Activated CD8-positive, alpha-beta memory T cell treated with anti-CD3 and anti-CD28 coated beads, Interleukin-2, amount 50 U/mL, for 24 hours (primary cell): Measurements from ENCODE around the gene AACS.
"Not testable (repeated sequence)": the region's sequence is repeated elsewhere in the genome, so short reads cannot be mapped to it uniquely, and the experiment has no call there.

ENCODE experiments used
- DNase-seq: peaks from one replicate; pipeline ENCODE4 v3.0.0-alpha.2; 2020; ENCODE audit errors: extremely low read depth

AACS gene

GRCh38 chr12:125092108-125092871, 27.1 kb downstream of the AACS start:
- no peak for DNase-seq

DNA sequence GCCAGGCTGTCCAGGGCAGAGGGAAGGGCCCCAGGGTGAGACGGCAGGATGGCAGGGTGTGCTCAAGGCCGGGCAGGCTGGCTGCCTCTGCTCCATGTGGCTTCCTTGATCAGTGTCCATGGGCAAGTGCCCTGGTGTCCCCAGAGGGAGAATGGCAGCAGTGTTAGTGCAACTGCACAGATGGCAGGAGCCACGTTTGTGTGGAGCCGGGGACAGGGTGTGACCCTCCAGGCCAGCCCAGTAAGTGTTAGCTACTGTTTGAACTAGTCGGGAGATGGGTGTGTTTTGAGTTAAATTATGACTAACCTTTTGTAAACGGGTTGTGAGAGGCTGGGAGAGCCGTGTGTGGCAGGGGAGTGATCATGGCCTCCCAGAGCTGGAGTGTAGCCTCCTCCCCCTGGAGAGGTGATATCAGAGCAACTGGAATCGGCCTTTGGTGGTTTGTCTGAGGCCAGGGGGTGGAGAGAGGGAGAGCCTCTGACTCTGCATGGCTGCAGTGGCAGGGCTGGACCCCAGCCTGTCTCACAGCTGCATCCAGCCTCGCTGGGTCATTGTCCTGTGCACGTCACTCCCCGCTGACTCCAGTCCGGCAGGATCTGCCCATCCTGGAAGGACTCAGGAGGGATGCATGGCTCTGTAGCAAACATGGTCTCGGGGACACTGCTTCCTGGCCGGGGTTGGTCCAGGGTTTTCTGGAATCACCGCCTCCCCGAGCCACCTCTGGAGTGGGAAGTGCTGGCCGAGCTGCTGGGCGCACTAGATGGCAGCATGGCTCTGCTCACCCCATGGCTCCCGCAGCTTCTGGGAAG, 27.8 kb downstream of the AACS start:
- no peak for DNase-seq

DNA sequence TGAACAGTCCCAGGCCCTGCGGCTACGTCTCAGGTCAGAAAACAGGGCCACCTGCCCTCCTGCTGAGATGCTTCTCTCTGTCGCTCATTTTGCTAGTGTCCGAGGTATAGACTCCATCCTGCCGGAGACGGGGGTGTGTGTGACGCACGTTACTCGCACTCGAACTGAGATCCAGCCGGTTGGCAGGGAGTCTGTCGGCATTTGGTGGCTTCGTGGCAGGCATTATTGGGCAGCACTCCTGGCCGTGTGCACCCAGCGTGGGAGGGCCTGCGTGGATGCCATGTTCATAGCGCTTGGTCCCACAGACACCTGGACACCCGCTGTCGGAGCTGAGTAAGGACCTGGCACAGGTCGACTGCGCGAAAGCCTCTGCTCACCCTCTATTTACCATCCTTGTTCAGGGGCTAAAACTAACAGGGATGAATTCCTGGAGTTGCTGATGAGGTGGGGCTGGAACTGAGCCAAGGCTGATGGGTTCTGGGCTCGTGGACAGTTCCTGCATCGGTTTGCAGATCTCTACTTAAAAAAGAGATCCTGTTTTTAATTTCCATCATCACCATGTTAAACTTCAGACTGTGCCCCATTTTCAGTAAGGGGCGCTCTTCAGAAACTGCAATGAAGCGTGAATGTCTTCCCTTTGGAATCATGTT, 28.6 kb downstream of the AACS start:
- no peak for DNase-seq

- no peak for DNase-seq
Measured at GRCh38 chr12:125096894-125097293, 31.7 kb downstream of the AACS start.

- no peak for DNase-seq
Measured at GRCh38 chr12:125097427-125097826, 32.2 kb downstream of the AACS start.

GRCh38 chr12:125098676-125099408, 33.6 kb downstream of the AACS start:
- no peak for DNase-seq

- DNase-seq = no peak
Measured at GRCh38 chr12:125099409-125099782, 34.2 kb downstream of the AACS start.

GRCh38 chr12:125100551-125101434, 35.6 kb downstream of the AACS start:
- no peak for DNase-seq

GRCh38 chr12:125104982-125105381, 39.7 kb downstream of the AACS start:
- DNase-seq = no peak

- DNase-seq = no peak
Measured at GRCh38 chr12:125105600-125105999, 40.4 kb downstream of the AACS start.

DNA sequence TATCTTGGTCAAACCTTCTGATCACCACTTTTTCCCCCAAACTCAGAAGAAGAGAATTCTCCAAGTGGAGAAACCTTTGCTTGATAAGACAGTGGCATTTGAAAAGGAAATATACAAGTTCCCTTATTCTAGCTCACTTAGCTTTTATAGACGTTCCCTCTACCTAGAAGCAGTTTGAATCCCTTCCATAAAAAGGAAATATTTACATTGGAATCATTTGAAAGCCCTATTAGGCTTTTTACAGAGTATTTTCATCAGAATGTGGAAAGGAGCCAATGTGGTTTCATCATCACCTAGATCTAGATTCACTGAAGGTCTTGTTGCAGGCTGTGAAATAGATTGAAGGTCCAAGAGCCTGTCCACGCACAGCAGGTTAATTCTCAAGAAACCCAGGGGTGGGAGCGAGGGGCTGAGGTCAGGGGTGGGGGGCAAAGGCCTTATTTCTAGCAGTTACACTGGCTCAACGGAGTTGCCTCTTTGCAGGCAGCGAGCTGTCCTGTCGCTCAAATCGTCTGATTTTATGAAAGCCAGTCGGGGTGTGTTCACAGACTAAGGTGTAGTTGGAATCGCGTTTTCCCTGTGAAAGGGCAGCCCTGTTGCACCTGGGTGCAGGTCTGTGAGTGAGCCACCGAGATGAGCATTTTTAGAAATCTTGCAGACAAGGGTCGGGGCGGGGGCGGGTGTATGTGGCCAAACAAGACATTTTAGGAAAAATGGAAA, 45.6 kb downstream of the AACS start:
- no peak for DNase-seq

- DNase-seq = no peak
Measured at GRCh38 chr12:125111403-125111802, 46.2 kb downstream of the AACS start.

DNA sequence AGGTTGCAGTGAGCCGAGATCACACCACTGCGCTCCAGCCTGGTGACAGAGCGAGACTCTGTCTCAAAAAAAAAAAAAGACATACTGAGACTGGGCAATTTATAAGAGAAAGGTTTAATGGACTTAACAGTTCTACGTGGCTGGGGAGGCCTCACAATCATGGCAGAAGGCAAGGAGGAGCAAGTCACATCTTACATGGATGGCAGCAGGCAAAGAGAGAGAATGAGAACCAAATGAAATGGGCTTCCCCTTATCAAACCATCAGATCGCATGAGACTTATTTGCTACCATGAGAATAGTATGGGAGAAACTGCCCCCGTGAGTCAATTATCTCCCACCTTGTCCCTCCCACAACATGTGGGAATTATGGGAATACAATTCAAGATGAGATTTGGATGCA, 47.4 kb downstream of the AACS start:
- not testable (repeated sequence) for DNase-seq

GRCh38 chr12:125113263-125113662, 48.0 kb downstream of the AACS start:
- no peak for DNase-seq

DNA sequence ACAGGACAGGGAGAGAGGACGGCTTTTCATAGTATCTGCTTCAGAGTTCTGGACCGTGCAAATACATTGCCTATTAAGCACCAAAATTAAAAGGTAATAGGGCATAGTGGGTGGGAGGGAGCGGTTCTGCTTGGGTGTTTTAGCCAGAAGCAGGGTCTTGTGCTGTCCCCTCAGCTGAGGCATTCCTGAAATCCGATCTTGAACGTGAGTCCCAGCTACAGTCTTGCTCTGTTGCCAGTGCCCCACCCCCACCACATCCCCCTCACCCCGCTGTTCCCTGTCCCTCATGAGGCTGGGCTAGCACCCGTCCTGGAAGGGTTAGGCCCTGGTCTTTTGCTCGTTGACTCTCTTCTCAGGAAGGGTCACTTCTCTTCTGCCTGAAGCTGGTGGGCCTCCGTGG, 48.6 kb downstream of the AACS start:
- DNase-seq = no peak

DNA sequence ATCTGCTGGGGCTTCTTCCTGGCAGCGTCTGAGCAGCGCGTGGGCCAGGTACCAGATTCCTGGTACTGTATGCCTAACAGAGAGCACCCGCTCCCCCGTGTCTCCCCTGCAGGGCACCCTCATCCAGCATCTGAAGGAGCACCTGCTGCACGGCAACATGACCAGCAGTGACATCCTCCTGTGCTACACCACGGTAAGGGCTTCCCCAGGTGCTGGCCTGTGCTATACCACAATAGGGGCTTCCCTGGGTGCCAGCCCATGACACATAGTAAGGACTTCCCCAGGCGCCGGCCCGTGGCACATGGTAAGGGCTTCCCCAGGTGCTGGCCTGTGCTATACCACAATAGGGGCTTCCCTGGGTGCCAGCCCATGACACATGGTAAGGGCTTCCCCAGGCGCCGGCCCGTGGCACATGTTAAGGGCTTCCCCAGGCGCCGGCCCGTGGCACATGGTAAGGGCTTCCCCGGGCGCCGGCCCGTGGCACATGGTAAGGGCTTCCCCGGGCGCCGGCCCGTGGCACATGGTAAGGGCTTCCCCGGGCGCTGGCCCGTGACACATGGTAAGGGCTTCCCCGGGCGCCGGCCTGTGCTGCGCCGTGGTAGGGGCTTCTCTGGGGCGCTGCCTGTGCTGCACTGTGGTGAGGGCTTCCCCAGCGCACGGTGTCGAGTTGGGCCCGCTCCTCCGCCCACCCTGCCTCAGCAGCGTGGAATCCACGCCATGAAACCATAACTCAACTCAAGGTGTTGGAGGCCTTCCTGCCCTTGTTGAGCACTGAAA, 49.3 kb downstream of the AACS start:
- no peak for DNase-seq

DNA sequence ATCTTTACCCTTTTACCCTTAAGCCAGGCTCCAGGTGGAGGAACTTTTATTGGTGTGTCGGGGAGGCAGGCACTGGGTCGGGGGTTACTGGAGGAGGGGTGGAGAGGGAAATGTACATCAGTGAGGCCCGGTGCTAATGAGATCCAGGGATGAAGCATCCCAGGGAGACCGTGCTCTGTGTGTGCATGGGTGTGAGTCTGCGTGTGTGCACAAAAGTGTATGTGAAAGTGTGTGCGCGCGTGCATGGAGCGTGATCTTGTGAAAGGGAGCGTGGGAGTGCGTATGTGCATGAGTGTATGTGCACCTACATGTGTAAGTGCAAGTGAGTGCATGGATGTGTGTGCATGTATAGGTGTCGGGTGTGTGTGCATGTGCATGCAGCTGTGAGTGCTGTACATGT, 55.3 kb downstream of the AACS start:
- no peak for DNase-seq

DNA sequence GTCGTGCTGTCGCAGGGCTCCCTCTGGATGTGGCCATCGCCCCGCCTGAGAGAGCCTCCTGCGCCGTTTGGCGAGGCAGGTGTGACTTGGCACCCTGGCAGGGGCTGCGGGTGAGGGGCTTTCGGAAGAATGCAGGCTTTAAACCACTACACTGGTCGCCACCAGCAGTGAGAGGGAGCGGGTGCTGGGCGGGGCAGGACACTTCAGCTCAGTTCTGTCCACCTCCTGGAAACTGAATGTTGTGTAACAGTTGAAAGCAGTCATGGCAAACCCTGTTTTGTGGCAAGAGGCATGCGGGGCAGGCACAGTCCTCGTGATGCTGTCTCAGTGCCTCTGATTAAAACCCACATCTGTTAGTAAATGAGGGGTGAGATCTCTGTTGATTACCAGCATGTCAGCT, 55.9 kb downstream of the AACS start:
- DNase-seq = no peak

- no peak for DNase-seq
Measured at GRCh38 chr12:125122668-125123067, 57.4 kb downstream of the AACS start.
